Activated gamma-delta T cell treated with anti-CD3 and anti-CD28 coated beads, Interleukin-2, amount 50 U/mL, for 16 hours (primary cell): ENCODE measurements around the gene ZNF385D.

Experiments used
- DNase-seq: peaks from one replicate; pipeline ENCODE4 v3.0.0-alpha.2; 2020; ENCODE audit warnings: low read depth

The ZNF385D gene

DNA sequence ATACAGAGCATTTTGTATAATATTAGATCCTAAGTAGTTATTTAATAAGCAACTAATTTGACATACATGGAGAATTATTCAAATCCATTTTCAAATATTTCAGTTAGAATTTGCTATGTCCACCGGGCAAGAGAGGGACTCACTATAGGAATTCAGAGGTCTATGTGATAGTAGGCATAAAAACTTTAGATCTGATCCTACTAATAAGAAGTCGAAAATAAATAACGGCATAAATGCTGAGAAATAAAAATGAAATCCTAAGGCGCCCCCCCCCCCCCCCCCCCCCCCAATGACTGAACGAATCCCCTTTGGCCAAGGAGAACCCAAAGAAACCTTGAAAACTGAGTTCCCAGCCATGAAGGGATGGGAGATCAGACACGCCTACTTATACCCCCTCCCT is 80.6 kb downstream of the ZNF385D start:
- DNase-seq = no peak

DNA sequence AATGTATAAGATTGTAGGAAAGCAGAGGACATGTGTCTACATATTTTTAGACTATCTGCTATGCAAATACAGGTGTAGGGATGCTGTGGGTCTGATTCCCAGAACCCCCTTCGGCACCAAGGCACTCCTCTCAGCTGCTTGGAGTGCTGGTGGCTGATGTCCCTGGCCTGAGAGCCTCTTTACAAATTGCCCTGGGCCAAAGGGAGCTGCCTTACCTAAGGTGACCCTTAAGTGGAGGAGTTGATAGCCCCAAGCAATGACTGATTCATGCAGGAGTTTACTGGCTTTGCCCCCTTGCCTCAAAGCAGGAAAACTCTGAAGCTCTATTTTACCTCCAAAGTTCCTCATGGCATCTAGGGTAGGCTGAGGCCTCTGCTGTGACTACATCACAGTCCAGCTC is 83.0 kb downstream of the ZNF385D start:
- no peak for DNase-seq

DNA sequence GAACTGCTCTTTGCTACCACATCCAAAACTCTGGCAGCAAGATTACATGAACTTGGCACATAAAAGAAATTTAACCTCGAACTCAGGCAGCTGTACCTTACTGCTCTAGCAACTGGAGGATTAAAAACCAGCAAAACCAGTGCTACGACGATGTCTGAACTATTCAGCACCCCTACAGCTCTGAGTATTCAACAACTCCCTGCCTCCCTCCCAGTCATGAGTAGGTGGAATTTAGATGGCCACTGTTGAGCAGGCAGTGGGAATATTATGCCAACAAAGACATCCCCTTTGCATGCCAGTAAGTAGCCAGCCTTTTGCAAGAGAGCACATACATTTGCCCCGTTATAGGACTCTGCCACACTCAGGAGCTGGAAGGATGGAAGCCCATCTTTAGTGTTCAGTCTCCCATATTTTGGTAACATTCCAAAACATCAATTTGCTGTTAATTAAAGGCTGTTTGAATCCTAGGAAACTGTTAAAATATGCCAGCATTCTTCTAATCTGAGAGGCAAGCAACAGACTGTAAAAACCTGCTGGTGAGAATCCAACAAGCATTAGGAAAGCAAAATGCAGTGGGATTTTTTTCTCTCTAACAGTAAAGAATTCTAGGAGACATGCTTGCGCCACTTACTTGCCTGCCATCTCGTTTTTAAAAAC is 85.4 kb downstream of the ZNF385D start:
- no peak for DNase-seq

DNA sequence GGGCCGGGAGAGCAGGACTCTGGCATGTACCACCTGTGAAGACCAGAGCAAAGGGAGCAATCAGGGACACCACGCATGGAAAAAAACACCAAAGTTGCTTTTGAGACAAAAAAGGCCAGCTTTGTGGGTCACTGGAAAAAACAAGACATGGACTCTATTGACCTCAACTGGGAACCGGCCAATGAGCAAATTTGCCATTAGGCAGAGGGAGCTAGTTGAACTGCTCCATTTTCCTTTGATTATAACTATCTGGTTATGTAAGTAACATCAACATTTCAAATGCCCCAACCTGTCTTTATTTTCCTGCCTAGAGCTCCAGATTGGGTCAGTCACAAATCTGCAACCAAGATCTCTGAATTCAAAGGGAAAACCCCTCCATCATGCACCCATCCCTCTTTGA is 86.0 kb downstream of the ZNF385D start:
- no peak for DNase-seq

DNA sequence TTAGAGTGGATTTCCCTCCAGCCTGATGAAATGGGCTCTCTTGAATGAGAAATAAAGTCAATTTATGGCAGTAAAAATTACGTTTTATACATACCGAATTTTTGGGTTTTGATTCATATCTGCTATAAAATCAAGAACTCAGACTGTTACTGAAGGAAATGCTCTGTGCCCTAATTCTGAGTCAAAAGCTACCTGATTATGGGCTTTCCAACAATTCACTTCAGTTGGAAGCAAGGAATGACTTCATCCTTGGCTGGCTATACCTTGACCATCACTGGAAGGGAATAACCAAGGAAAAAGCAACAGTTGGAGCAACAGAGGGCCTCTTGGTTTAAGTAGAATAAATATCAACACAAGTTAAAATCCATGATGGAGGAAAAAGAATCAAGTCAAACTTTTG is 88.6 kb downstream of the ZNF385D start:
- no peak for DNase-seq

DNA sequence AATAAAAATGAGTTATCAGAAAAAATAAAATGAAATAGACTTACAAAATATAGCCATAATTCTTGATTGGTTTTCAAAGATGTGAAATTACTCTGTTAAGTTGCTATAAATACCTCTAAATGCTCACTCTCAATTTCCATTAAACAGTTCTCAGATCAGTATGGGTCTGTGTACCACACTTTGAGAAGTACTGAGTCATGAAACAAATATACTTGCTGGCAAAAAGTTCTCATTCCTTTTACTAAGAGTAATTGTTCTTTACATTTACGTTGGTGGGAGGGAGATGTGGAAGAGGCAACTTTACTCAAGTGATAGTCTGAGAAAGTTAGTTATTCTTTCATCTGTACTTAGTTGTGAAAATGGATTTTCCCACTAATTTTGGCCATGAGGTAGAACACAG is 96.3 kb downstream of the ZNF385D start:
- DNase-seq = no peak

DNA sequence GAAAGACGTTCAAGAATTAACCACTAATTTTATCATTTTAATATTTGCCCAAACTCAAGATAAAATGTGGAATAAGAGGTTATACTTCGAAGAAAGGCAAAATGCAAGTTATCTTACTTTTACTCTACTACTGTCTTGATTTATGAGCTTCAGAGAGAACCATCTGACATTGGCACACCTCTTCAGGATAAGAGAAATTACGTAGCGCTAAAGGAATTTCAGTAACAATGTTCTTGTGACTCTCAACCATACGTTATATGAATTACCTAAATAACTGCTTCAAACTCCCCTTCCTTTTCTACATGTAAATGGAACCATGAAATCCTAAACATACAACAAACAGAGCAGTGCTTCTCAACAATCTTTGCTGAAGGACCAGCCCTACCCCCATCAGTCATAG is 96.8 kb downstream of the ZNF385D start:
- DNase-seq = no peak

DNA sequence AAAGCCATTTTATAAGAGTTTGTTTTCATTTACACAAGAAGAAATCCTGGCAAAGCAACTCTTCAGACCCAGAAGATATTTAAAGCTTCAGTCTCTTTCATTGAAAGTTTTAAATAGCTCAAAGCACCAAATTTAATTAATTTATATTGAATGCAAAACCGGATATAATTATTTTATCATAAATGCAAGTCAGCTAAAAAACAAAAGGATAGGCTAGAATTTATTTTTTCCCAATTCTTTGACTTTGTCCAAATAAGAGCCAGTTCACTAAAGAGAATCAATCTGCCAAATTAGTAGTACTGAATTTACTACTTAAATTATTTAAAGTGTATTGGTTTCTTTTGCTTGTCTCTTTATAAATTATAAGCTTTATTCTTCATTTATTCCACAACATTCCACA is 101.5 kb downstream of the ZNF385D start:
- DNase-seq = no peak

DNA sequence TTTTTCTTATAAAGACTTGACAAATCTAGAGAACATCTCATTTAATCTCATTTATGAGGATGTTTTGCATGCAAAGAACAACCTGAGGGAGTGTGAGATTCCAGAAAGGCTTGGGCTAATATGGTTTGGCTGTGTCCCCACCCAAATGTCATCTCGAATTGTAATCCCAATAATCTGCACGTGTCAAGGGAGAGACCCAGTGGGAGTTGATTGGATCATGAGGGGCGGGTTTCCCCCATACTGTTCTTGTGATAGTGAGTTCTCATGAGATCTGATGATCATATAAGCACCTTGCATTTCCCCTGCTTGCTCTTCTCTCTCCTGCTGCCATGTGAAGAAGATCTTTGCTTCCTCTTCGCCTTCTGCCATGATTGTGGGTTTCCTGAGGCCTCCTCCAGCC is 103.0 kb downstream of the ZNF385D start:
- DNase-seq = no peak

DNA sequence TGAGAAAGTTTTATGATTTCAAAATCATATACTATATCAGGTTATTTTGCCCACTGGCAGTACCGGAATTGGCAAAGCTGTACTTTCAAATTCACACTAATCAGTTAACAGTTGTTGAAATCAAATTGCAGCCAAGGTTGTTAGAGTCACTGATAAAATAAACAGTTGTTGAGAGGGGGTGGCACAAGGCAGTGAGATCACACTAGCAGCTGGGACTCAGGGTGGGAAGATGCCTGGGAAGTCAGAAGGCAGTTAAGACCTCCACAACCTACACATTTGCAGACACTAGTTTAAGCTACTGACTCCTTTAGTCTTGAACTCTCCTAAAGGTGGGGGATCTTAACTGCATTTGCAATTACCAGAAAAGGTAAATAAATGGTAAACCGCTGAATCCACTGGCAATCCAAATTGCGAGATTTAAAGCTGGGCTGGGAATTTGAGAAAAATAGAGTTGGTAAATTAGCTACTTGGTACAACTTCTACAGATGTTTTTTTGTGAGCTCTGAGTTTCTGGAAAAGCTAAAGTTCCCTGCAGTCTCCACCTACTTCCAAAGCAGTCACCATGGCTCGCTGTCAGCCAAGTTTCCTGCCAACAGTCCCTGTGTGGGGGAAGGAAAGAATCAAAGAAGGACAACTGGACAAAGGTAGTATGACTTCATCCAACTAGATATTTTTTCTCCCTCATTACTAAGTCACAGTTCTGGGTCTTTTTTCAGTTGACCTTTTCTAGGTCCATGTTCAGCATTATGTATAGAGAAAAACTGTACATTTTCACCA is 105.7 kb downstream of the ZNF385D start:
- DNase-seq = no peak

DNA sequence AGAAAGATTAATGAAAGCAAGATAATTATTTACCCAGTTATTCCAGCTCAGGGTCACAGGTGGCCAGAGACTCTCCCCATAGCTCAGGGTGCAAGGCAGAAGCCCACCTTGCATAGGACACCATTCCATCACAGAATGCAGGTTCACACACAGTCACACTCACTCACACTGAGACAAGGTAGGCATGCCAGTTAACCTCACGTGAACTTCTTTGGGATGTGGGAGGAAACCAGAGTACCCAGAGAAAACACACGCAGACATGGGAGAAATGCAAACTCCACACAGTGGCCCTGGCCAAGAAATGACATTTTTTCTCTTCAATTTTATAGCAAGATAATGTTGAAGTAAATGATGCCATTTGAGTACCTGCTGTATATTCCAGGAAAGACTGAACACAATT is 106.7 kb downstream of the ZNF385D start:
- DNase-seq = no peak

DNA sequence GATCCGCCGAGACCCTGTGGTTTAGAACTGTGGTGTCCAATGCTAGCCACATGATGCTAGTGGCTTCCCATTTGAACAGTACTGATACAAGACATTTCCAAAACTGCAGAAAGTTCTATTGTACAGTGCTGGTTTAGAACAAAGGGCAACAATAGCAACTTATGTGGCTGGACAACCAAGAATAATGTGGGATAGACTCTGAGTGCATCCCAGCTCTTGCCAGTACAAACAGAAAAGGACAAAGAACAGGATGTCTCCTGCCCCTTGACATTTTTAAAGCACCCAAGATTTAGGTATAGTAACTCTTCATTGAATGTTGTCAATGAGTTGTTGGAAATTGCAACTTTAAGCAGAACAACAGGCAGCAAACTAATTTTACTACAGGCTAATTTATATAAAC is 107.3 kb downstream of the ZNF385D start:
- no peak for DNase-seq

DNA sequence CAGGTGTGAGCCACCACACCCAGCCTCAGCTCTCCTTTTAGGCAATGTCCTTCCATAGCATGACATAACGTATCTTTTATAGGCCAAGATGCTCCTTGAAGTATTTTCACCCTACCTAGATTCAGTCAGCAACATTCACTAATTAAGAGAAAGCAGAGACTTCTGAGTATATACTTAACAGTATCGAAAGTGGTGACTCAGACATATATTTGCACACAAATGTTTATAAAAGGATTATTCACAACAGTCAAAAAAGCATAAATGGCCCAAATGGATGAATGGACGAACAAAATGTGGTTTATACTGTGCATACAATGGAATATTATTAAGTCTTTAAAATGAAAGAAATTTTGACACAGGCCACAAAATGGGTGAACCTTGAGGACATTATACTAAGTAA is 108.6 kb downstream of the ZNF385D start:
- no peak for DNase-seq

DNA sequence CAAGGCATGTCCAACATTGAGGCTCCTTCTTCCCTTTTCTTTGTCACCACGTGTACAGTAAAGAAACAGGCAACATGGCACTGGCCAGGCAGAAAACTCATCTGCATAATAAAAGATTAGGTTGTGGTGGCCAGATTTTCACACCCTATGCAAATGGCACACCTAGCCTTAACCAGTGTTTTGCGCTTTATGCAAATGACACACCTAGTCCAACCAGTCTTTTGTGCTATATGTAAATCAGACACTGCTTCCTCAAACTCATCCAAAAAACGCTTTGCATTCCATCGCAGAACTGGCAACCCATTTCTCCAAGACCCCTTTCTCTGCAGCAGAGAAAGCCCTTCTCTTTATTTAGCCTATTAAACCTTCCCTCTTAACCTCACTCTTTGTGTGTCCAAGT is 109.1 kb downstream of the ZNF385D start:
- DNase-seq = no peak

DNA sequence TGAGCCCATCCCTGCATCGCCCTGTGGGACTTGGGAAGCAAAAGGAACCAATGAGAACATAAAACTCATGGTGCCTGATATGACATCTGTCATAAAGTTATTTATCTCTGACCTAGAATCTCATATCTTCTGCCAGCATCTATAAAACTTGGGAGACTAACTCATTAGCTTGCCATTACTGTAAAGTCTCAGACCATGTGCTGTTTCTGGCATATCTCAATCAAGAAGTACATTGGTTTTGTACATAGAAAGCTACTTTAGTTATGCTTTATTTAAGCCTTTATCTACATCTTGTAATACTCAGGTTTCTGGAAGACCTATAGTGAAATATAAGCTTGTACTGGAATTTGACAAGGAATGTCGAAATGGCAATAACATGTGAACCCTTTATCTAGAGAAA is 112.5 kb downstream of the ZNF385D start:
- no peak for DNase-seq

DNA sequence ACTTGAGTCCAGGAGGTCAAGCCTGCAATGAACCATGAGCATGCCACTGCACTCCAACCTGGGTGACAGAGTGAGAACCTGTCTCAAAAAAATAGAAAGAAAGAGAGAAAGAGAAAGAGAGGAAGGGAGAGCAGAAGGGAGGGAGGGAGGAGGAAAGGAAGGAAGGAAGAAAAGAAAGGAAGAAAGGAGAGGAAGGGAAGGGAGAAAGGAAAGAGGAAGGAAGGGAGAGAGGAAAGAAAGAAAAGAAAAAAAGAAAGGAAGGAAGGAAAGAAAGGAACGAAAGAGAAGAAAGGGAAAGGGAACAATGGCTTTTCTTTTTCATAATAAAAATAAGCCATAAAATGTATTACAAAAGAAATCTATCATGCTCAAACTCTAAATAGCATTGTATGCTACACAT is 116.9 kb downstream of the ZNF385D start:
- DNase-seq = no peak

DNA sequence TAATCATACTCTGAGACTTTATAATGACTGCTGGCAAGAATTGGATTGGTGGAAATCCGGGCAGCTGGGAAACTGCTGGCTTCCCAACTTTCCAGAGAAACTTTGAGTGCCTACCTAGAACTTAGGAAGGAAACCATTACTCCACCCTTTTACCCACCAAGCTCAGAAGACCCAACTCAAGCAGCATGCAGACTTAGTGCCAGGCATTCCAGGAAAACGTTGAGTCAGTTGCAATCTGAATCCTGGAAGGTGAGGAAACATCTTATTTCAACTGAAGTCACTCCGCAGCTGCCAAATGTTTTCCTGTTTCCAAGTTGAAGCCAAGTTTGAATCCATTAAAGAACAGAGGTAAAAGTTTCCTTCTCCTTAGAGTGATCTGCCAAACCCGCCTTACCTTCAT is 126.5 kb downstream of the ZNF385D start:
- no peak for DNase-seq

DNA sequence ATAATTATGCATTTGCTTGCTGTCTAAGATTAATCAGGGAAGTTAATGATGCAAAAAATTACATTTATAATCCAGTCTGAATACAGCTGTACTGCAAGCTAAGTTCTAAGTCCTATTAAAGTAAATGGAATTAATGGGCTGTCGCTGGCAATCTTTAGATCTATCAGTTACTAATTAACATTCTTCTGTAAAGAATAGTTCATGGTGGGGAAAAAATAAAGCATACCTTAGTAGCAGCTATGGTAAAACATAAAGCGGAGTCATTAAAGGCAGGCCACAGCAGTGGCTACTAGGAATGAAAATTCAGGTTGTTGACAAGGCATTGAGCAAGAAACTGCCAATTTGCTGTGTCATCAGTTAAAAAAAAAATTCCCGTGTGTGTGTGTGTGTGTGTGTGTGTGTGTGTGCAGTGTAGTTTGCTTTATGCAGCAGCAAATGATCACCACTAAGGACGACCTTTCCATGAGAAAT is 129.8 kb downstream of the ZNF385D start:
- no peak for DNase-seq

DNA sequence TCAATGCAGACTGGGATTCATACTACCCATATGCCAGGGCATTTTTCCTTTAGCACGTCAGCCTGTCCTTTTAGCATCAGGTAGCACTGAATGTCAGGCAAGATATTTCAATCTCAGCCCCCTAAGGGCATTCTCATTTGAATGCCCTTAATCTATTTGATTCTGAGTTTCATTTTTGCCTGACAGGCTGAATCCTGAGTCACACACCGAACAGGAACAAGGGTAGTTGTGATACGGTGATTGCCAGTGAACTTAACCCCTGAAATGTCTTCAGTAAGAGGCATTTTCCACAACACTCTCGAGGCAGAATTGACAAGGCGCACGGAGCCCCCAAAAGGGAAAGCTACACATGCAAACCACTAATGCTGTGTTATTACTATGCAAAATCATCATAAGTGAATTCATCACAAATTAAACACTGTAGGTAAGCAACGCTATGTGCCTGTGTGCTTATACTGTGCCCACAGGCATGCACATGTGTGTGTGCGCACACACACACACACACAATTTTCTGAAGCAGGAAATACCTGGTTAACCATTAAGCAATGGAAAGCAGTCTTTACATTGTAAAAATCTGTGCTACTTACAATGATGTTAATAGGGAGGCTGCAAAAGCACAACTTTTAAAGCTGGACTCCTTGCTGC is 130.4 kb downstream of the ZNF385D start:
- no peak for DNase-seq

DNA sequence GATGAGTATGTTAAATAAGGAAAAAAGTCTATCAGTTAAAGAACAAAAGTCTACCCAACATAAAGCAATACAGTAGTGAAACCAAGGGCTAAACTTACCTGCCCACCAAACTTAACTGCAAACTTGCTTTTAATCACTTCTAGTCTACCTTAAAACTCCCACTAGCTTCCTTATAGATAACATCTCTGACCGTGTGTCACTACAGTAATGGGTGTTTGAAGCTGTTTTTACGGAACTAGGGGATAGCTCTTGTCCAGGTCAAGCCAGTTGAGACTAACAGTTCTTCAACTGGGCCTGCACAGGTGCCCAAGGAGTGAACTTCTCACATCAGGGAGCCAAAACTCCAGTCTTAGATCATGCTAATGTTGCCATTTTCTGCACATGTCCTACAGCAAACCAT is 132.3 kb downstream of the ZNF385D start:
- DNase-seq = no peak

DNA sequence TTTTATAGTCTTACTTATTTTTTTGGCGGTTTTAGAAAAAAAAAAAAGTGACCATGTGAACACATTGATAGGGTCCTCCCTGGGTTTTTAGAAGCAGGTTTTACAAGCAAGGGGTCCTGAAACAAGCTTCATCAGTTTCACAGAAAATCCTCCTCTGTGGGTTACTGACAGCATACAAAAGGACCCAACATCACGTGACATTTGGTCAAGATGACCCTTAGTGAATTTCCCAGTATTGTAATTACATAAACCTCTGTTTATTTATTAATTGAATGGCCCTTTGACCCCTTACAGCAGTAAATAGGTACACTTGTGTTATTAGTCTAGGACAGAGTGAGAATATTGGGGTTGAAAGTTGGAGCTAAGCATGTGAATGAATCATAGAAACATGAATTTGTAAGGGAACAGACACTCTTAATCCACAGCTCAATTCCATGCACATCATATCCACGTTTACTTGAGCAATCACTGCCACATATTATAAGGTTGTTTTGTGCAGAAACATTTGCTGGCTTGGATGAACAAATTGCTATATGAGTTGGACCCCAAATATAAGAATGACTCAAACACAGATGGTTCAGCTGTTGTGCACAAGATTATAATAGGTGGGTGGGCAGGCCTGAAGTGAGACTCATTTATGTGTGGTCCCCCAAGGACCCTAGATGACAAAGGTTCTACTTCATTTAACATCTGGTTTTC is 137.5 kb downstream of the ZNF385D start:
- DNase-seq = no peak

DNA sequence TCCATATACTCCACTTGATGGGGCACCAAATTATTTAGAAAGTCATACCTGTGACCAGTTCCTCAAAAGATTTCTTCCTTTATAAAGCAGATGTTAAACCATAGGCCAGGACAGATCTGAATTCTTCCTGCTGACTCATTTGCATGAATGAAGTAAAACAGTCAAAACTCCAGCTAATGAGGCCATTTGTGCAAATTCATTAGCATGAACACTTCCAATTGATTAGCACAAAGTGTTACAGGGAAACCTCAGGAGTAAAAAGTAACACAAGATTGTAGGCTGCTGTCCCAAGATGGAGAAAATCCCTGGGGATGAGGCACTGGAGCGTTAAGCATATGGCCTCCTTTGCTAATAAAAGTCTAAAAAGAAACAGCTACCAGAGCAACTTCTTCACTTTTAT is 149.8 kb downstream of the ZNF385D start:
- DNase-seq = no peak

DNA sequence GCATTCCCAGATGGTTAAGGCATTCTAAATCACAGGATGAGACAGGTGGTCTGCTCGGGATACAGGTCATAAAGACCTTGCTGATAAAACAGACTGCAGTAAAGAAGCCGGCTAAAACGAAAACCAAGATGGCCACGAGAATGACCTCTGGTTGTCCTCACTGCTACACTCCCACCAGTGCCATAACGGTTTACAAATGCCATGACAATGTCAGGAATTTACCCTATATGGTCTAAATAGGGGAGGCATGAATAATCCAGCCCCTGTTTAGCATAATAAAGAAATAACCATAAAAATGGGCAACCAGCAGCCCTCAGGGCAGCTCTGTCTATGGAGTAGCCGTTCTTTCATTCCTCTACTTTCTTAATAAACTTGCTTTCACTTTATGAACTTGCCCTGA is 151.1 kb downstream of the ZNF385D start:
- no peak for DNase-seq
